Fibroblast of skin of left quadriceps (primary cell): ENCODE results near the gene DLAT.
"Not testable (repeated sequence)": the region's sequence is repeated elsewhere in the genome, so short reads cannot be mapped to it uniquely, and the experiment has no call there.

Experiments used
- DNase-seq, 2 experiments: peaks; one replicate each; pipeline ENCODE4 v3.0.0-alpha.2; 2013; ENCODE audit warnings: low read depth in 2 of 2

The DLAT gene

DNA sequence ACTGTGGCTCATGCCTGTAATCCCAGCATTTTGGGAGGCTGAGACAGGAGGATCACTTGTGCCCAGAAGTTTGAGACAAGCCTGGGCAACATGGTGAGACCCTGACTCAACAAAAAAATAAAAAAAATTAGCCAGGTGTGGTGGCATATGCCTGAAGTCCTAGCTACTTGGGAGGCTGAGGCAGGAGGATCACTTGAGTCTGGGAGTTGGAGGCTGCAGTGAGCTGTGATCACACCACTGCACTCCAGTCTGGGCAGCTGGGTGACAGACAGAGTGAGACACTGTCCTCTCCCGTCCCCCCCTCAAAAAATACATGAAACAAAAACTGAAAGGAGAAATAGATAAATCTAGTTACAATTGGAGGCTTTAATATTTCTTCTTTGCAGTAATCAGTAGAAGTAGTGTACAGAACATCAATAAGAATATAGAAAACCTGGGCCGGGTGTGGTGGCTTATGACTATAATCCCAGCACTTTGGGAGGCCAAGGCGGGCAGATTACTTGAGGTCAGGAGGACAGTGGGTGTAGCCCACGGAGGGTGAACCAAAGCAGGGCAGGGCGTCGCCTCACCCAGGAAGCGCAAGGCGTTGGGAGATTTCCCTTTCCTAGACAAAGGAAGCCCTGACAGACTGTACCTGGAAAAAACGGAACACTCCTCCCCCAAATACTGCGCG is 19.6 kb upstream of the DLAT start:
- no peak for DNase-seq

DNA sequence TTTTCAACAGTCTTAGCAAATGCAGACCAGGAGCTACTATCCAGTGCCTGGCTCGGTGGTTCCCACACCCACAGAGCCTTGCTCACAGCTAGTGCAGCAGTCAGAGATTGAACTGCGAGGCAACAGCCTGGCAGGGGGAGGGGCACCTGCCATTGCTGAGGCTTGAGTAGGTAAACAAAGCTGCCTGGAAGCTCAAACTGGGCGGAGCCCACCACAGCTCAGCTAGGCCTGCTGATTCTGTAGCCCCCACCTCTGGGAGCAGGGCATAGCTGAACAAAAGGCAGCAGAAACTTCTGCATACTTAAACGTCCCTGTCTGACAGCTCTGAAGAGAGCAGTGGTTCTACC is 19.1 kb upstream of the DLAT start:
- not testable (repeated sequence) for DNase-seq

DNA sequence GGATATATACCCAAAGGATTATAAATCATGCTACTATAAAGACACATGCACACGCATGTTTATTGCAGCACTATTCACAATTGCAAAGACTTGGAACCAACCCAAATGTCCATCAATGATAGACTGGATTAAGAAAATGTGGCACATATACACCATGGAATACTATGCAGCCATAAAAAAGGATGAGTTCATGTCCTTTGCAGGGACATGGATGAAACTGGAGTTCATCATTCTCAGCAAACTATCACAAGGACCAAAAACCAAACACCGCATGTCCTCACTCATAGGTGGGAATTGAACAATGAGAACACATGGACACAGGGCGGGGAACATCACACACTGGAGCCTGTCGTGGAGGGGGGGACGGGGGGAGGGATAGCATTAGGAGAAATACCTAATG is 13.8 kb upstream of the DLAT start:
- not testable (repeated sequence) for DNase-seq

DNA sequence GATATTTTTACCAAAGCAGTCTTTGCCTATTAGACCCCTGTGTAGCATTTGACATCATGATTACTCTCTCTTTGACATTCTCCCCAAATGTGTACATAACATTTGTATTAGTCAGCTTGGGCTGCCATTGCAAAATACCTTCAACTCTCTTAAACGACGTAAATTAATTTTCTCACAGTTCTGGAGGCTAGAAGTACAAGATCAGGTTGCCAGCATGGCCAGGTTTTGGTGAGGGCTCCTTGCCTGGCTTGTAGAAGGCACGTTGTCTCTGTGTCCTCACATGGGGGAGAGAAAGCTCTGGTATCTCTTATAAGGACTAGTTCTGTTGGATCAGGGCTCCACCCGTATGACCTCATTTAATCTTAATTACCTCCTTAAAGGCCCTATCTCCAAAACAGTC is 12.3 kb upstream of the DLAT start:
- peak in 1 of 2 experiments; percentile 16 for DNase-seq

DNA sequence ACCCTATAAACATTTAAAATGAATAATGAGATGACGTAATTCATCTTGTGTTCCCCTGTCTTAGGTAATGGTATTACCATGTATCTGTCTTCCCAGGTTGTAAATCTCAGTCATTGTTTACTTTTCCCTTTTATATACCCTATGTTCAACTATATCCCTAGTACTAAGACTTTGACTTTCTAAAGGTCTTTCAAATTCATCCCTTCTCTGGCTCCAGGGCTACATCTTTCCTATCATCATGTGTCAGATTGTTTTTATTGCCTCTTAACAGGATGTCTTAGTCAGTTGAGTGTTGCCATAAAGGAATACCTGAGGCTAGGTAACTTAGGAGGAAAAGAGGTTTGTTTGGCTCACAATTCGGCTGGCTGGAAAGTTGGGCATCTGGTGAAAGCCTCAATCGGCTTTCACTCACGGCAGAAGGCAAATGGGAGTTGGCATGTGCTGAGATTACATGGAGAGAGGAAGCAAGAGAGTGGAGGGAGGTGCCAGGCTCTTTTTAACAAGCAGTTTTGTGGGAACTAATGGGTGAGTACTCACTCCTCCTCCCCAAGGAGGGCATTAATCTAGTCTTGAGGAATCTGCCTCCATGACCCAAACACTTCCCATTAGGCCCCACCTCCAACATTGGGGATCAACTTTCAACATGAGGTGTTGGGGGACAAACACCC is 11.6 kb upstream of the DLAT start:
- no peak for DNase-seq

DNA sequence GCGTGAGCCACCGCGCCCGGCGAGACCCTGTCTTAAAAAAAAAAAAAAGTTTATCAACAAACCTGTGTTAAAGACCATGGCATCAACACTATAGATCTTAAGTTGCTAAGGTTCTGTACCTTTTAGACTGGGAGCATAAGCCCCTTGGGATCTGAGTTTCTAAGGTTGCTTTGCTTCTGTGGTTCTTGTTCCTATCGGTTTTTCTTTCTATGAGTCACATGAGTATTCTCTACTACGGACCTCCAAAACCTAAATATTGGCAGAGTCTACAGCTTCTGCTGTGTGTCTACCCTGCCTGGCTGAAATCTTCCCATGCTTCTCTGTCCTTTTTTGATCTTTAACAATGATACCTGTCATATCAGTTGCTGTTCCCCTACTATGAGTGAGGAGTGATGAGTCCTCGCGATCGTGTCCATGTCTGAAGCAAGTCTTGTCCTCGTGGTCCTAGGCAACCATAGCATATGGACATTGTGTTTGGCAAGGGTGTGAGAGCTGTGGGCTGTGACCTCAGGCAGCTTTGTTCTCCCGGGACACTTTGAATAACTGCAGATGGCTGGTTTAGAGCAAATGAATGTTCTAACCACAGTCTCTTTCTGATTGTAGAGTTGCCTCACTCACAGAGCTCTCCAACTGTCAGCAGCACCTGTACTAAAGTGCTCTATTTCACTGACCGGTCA is 9.0 kb upstream of the DLAT start:
- DNase-seq: no peak

DNA sequence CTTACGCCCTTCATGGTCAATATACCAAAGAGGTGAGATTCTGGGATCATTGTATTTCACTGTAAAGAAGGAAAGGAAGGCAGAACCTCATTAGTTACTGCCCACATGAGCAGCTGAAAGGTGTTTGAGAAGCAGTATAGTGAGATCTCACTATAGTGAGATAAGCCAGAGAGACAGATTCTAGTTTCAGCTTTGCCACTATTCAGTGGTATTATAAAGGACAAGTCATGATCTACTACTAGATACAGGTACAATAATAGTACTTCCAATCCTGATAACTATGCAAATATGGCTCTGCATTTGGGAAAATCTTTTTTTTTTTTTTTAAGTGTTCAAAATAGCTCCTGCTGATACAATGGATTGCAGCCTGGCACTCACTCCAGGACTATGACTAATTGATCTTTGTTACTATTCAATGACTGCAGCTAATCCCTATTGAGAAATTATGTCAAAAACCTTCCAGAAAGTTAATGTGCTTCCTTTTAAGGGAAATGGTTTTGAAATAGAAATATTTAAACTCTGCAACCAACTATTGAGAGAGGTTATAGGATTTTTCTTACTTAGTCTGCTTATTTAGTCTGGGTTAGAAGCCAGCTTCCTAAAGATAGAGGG is 8.3 kb upstream of the DLAT start:
- DNase-seq: peak; percentile 62 to 70

DNA sequence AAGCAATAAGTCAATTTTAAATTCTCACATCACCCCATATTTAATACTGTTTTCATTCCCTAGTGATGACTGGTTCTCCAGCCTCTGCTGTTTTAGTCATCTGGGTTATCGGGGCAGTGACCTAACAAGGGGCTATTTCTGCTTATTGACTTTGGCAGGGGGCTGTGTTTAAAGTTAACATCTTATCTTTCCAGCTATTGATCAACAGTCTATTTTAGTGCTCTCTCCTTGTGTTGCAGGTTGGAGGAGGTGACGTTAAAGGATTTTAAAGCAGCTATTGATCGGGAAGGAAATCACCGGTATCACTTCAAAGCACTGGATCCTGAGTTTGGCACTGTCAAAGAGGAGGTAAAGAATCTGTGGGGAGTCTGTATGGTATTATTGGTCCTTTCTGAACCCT is 7.7 kb upstream of the DLAT start:
- DNase-seq: no peak

DNA sequence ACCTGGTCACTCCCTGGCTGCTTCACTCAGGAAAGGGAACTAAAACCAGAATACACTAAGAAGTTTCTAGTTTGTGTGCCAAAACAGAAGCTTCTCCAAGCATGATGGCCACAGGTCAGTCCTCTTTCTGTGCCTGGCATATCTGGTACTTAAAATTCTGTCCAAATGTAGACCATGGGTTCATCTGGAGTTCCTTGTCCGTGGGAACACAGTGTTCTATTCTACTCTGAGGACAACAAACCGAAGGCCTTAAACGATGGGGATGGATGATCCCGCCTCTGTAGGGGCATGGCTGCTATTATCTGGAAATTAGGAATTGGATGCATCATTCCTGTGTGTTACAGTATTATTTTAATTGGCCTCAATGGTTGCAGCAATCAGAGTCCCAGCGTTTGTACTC is 6.1 kb upstream of the DLAT start:
- no peak for DNase-seq

DNA sequence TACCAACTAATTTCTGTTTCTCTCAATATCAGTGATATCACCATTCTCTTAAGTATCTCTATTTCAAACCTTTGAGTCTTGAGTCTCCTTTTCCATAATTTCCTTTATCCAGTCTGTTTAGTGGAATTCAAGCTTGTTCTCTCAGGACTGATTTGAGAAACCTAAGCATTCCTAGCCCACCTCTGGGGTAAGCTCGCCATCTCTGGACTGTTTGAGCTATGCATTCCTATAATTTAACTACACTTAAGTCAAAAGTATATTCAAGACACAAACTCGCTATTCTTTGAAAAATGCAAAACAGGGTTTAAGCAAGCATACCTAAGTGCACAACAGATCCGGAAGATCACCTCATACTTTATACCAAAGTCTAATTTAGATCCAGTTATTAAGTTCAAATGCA is 2.1 kb upstream of the DLAT start:
- no peak for DNase-seq

DNA sequence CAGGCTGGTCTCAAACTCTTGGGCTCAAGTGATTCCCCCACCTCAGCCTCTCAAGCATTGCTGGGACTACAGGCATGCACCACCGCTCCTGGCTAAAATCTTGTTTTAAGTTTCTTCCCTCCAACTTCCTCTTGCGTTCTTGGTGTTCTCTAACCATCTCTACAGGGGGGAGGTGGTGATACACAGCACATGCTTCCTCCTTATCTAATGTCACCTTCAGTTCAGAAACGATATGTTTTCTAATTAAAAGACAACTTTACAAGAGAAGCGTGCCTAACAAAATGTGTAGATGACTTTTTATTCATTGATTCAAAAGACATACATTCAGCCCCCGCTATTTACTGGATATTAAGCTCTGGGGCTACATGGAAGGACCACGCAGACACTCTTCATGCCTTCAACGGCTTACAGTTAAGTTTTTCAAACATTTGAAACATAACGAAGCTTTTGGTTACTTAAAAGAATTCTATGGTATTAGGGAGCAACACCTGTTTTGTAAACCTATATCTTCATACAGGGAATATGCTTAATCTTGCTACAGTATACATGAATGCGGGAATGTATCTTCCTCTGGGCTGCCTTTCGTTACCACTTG is 933 bp upstream of the DLAT start:
- no peak for DNase-seq

DNA sequence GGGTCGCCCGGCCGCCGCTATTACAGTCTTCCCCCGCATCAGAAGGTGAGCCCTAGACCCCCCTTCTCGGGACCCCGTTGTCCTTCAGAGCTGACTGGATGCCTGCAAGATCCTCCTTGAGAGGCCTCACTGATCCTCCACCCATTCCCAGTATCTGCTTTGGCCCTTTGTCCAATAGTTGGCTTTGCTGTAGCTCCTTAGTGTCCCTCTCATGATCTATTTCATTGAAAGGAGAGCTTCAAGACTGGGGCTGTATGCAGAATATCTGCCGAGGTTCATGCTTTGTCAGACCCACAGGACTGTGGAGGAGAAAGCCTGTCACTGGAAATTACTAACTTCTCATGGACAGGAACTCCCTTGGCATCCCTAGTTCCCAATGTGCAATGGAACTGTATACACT is 499 bp downstream of the DLAT start:
- DNase-seq: no peak

DNA sequence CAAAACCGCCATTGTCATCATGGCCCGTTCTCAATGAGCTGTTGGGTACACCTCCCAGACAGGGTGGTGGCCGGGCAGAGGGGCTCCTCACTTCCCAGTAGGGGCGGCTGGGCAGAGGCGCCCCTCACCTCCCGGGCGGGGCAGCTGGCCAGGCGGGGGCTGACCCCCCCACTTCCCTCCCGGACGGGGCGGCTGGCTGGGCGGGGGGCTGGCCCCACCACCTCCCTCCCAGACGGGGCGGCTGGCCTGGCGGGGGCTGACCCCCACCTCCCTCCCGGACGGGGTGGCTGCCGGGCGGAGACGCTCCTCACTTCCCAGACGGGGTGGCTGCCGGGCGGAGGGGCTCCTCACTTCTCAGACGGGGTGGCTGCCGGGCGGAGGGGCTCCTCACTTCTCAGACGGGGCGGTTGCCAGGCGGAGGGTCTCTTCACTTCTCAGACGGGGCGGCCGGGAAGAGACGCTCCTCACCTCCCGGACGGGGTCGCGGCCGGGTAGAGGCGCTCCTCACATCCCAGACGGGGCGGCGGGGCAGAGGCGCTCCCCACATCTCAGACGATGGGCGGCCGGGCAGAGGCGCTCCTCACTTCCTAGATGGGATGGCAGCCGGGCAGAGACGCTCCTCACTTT is 1.7 kb downstream of the DLAT start:
- DNase-seq: not testable (repeated sequence)

DNA sequence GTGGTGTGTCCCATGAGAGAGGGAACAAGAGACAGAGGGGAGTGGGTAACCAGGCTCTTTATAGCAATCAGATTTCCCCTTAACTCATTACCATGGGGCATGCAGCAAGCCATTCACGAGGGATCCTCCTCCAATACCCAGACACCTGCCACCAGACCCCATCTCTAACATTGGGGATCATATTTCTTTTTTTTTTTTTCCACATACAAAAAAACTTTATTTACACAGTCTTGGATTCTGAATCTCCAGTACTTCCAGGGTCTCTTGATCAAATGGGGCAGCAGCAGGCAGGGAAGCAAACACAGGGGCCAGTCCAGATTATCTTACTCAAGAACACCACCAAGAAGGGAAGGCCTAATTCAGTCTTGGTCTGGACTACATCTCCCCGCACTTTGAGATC is 4.3 kb downstream of the DLAT start:
- DNase-seq: no peak

DNA sequence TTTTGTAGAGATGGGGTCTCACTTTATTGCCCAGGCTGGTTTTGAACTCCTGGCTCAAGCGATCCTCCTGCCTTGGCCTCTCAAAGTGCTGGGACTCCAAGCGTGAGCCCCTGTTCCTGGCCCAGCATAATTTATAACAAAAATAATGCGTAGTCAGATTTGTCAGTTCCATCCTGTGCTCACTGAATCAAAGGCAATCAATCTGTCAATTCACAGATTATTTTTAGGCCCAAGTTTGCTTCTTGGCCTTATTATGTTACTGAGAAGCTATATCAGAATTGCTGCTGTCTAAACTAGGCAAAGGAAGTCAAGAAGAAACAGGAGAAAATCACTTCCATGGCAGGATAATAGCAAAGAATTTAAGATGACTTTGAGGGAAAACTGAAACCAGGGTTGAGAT is 8.7 kb downstream of the DLAT start:
- DNase-seq: no peak

DNA sequence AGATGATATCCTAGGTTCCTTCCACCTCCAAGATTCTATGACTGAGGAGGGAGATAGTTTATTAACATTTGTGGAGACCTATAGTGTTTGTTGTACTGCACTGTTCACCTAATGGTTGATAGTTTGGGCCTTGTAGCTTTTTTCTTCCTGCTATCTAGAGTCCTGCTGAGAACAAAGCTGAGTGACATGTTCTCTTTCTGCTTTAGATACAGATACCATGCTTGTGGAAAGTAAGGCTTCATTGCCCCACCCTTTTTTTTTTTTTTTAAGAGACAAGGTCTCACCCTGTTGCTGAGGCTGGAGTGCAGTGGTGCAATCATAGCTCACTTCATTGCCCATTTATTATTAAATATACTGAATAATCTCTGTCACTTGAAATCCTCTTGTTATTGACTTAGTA is 12.3 kb downstream of the DLAT start:
- no peak for DNase-seq

DNA sequence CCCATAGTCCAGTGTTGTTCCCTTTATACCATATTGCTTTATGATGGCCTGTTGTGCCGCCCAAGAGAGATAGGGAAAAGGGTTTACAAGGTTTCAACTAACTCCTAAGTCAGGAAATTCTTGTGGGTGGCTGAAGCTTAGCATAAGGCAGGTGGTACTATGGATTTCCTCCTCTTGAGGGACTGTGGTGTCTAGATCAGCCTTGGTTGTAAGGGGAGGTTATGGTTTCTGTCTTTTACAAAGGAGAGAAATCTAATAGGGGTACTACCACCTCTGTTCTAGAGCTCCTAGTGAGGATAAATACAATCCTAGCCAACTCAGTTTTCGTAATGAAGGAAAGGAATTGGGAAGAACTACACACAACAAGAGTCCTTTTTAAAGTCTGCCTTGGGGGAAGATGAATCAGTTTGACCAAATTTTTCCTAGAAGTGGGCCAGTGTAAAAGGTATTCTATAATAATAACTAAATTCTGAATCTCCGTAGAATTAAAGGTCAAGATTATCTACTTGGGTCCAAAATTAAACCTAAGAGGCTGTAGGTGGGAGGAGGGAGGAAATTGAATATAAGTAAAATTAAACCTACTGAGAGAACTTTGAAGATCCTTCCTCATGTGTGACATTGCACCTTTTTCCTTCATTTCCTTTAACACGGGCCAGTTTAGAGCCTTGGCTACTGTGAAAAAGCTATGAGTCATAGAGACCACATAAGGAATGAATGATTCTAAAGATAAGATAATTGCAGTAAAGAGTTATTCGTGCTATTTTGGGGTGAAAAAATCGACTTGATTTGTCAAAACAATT is 17.2 kb downstream of the DLAT start:
- peak in 1 of 2 experiments; percentile 9 for DNase-seq

DNA sequence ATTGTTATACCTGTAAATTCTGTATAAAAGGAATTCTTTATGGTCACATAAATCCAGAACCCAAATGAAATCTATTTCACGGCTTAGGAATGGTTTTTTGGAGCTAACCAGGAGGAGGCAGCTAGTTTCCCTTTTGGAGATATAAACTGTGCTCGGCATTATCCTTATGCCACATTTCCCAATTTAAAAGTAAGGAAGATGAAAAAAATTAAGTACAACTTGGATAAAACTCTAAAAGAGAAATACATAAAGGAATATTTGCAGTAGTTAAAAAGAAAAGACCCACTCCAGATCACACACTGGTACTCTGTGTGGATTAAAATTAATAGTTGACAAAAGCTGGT is 17.7 kb downstream of the DLAT start:
- DNase-seq: no peak

DNA sequence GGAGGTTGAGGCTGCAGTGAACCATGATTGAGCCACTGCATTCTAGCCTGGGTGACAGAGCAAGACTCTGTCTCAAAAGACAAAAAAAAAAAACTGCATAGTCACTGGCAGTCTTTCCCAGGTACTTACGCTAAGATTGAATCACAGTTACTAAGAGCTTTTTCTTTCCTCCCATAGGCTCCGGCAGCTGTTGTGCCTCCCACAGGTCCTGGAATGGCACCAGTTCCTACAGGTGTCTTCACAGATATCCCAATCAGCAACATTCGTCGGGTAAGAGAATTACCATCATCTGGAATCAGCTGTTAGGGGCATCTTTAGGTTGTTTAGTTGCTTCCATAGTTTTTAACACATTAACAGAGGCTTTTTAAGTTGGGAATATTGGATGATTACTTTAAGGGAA is 19.8 kb downstream of the DLAT start:
- DNase-seq: no peak

DNA sequence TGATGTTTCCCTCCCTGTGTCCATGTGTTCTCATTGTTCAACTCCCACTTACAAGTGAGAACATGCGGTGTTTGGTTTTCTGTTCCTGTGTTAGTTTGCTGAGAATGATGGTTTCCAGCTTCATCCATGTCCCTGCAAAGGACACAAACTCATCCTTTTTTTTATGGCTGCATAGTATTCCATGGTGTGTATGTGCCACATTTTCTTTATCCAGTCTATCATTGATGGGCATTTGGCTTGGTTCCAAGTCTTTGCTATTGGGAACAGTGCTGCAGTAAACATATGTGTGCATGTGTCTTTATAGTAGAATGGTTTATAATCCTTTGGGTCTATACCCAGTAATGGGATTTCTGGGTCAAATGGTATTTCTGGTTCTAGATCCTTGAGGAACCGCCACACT is 21.4 kb downstream of the DLAT start:
- not testable (repeated sequence) for DNase-seq

DNA sequence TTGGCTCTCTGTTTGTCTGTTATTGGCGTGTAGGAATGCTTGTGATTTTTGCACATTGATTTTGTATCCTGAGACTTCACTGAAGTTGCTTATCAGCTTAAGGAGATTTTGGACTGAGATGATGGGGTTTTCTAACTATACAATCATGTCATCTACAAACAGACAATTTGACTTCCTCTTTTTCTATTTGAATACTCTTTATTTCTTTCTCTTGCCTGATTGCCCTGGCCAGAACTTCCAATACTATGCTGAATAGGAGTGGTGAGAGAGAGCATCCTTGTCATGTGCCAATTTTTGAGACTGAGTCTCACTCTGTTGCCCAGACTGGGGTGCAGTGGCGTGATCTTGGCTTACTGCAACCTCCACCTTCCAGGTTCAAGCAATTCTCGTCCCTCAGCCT is 23.0 kb downstream of the DLAT start:
- DNase-seq: not testable (repeated sequence)
